ENCODE results near the gene LYPD6. TPM values are rescaled to one million over a fixed set of nuclear protein-coding genes. Genes with fewer than 3 reads are reported as not detected.

LYPD6 gene
- total RNA-seq, 1 experiment from 2014 or later: 2.4 TPM

- Histone ChIP-seq H3F3A (ENCODE audit: low read length, unreplicated experiment) (no peaks in the 10 kb centered on the region), H3K79me2 (ENCODE audit: low read length) (no peaks in the 10 kb centered on the region), H3K27ac (ENCODE audit: low read length) (no peak overlapping the region), H3K36me3 (ENCODE audit: low read depth, low read length) (no peaks in the 10 kb centered on the region), H3K9me2 (replicated peaks; ENCODE audit: low read length) (no peaks in the 10 kb centered on the region), H3K4me2 (ENCODE audit: low read length) (no peak overlapping the region), H3K9ac (ENCODE audit: low read length) (no peak overlapping the region), H2AFZ (ENCODE audit: low read length) (no peak overlapping the region), H3K4me3 (ENCODE audit: low read length) (no peak overlapping the region), H3K27me3 (ENCODE audit: low read length) (no peaks in the 10 kb centered on the region), H4K20me1 (ENCODE audit: low read length) (no peaks in the 10 kb centered on the region), H3K4me1 (ENCODE audit: insufficient read depth, low read length) (no peaks in the 10 kb centered on the region; the same call in 1 of the 2 replicates), H3K9me3 (ENCODE audit: low read length) (no peaks in the 10 kb centered on the region)
- intact Hi-C loops (cut with micrococcal nuclease): no loop called here
- TF ChIP-seq CTCF (conservative IDR thresholded peaks at IDR 0.05; ENCODE audit: low read depth, low read length): no peak
- TF ChIP-seq EZH2phosphoT487 (IDR thresholded peaks at IDR 0.05; ENCODE audit: borderline replicate concordance, low read length): no peak
- no peak for TF ChIP-seq EZH2 (IDR thresholded peaks at IDR 0.05; ENCODE audit: low read length, unreplicated experiment)
- CTCF ChIA-PET: no interaction called here
- ATAC-seq (no peak), DNase-seq (no peak)
- BruUV-seq (replicated peaks): no TSS peak
- POLR2A ChIA-PET (ENCODE audit: unreplicated experiment): no interaction called here
Measured at GRCh38 chr2:149409506-149409905, 79.1 kb downstream of the LYPD6 start.

GRCh38 chr2:149410701-149411484, 80.5 kb downstream of the LYPD6 start:
- Histone ChIP-seq H3K9me3 (ENCODE audit: low read length) (no peaks in the 10 kb centered on the region), H3K9me2 (replicated peaks; ENCODE audit: low read length) (no peaks in the 10 kb centered on the region), H3F3A (ENCODE audit: low read length, unreplicated experiment) (no peaks in the 10 kb centered on the region), H3K9ac (ENCODE audit: low read length) (no peak overlapping the region), H3K4me3 (ENCODE audit: low read length) (no peak overlapping the region), H2AFZ (ENCODE audit: low read length) (no peak overlapping the region), H3K79me2 (ENCODE audit: low read length) (no peaks in the 10 kb centered on the region), H3K4me2 (ENCODE audit: low read length) (peak overlapping the region; percentile 5; the same call in 1 of the 2 replicates), H3K36me3 (ENCODE audit: low read depth, low read length) (no peaks in the 10 kb centered on the region), H3K27ac (ENCODE audit: low read length) (no peak overlapping the region), H3K4me1 (ENCODE audit: insufficient read depth, low read length) (no peaks in the 10 kb centered on the region; the same call in 1 of the 2 replicates), H4K20me1 (ENCODE audit: low read length) (no peaks in the 10 kb centered on the region), H3K27me3 (ENCODE audit: low read length) (no peaks in the 10 kb centered on the region)
- ATAC-seq (peak; percentile 68), DNase-seq (peak; percentile 73)
- POLR2A ChIA-PET (ENCODE audit: unreplicated experiment): no interaction called here
- no TSS peak for BruUV-seq (replicated peaks)
- CTCF ChIA-PET: no interaction called here
- TF ChIP-seq EZH2phosphoT487 (IDR thresholded peaks at IDR 0.05; ENCODE audit: borderline replicate concordance, low read length) (no peak), CTCF (conservative IDR thresholded peaks at IDR 0.05; ENCODE audit: low read depth, low read length) (no peak), EZH2 (IDR thresholded peaks at IDR 0.05; ENCODE audit: low read length, unreplicated experiment) (no peak)
- intact Hi-C loops (cut with micrococcal nuclease): no loop called here

GRCh38 chr2:149413487-149413886, 83.1 kb downstream of the LYPD6 start:
- H3K79me2 ChIP-seq (ENCODE audit: low read length): no peaks in the 10 kb centered on the region
- H3K4me3 ChIP-seq (ENCODE audit: low read length): no peak overlapping the region
- no peak overlapping the region for H3K27ac ChIP-seq (ENCODE audit: low read length)
- no peaks in the 10 kb centered on the region for H3F3A ChIP-seq (ENCODE audit: low read length, unreplicated experiment)
- DNase-seq: no peak
- intact Hi-C loops (cut with micrococcal nuclease): no loop called here
- H3K9me2 ChIP-seq (replicated peaks; ENCODE audit: low read length): no peaks in the 10 kb centered on the region
- ChIA-PET CTCF (no interaction called here), POLR2A (ENCODE audit: unreplicated experiment) (no interaction called here)
- ATAC-seq: no peak
- H3K36me3 ChIP-seq (ENCODE audit: low read depth, low read length): no peaks in the 10 kb centered on the region
- TF ChIP-seq EZH2 (IDR thresholded peaks at IDR 0.05; ENCODE audit: low read length, unreplicated experiment) (no peak), CTCF (conservative IDR thresholded peaks at IDR 0.05; ENCODE audit: low read depth, low read length) (no peak), EZH2phosphoT487 (IDR thresholded peaks at IDR 0.05; ENCODE audit: borderline replicate concordance, low read length) (no peak)
- no peak overlapping the region for H2AFZ ChIP-seq (ENCODE audit: low read length)
- H3K9me3 ChIP-seq (ENCODE audit: low read length): no peaks in the 10 kb centered on the region
- H3K4me1 ChIP-seq (ENCODE audit: insufficient read depth, low read length): no peaks in the 10 kb centered on the region; the same call in 1 of the 2 replicates
- H3K27me3 ChIP-seq (ENCODE audit: low read length): no peaks in the 10 kb centered on the region
- no TSS peak for BruUV-seq (replicated peaks)
- H3K4me2 ChIP-seq (ENCODE audit: low read length): no peak overlapping the region
- no peaks in the 10 kb centered on the region for H4K20me1 ChIP-seq (ENCODE audit: low read length)
- no peak overlapping the region for H3K9ac ChIP-seq (ENCODE audit: low read length)
